Limb (tissue), 2 donors: ENCODE measurements around the gene PIGL.
"Not testable (repeated sequence)": the region's sequence is repeated elsewhere in the genome, so short reads cannot be mapped to it uniquely, and the experiment has no call there.

Source experiments
- DNase-seq, 2 donors: peaks; one replicate each; pipeline ENCODE4 v3.0.0-alpha.2; 2016; ENCODE audit errors: extremely low spot score in 2 of 2

PIGL gene

GRCh38 chr17:16273499-16273898, 56.5 kb downstream of the PIGL start:
- no peak for DNase-seq

DNA sequence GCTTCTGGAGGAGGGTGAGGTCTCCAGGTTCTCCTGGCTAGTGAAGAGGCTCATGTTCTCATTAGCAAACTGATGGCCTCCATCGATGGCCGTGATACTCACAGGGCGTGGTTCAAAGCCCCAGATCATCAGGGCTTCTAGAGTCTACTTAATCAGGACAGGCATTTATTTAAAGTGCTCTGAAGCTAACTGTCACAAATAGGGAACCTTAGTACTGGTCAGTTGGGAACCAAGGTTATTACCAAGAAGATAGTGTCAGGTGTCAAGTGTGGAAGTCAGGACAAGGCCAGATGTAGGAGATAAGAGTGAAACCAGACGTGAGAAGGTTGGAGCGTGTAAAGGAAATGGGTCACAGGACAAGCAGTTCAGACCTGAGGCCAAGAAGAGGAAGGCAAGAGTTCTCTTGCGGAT, 56.9 kb downstream of the PIGL start:
- no peak for DNase-seq

GRCh38 chr17:16275024-16275423, 58.0 kb downstream of the PIGL start:
- no peak for DNase-seq

DNA sequence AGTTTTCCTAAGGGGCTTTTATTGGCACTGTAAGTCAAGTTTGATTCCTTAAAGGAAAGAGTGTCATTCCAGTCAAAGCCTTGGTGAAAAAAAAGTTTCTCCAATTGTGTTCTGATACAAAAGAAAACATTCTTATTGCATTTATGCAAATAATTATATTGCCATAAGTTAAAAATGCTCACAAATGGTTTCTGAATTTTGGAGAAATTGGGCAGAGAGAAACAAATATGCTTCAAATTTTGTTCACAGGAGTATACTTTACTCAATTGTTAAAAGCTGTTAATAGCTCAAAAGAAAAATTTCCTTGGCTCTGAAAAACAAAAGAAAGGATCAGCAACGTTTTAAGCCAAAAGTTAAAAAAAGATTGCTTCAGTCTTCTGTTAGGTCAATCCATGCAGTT, 60.2 kb downstream of the PIGL start:
- DNase-seq, result no peak

- DNase-seq, result no peak
Observed at GRCh38 chr17:16281351-16281750, 64.3 kb downstream of the PIGL start.

GRCh38 chr17:16282522-16282921, 65.5 kb downstream of the PIGL start:
- DNase-seq, result no peak

- DNase-seq, result no peak
Observed at GRCh38 chr17:16283705-16284104, 66.7 kb downstream of the PIGL start.

DNA sequence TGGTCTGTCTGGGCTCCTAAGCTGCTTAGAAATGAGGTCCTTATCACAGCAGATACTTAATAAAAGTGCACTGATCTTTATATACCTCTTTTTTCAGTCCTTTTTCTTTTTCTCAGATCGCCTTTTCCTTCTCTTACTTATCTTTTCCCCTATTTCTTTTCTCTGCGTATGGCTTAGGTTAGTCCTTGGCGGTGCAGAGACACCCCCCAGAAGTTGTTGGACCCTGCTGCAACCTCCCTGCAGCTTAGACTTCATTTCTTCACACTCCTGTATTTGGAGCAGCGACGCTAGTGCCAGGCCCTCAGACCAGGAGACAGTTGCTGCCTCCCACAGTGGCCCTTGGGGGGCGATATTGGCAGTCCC, 68.6 kb downstream of the PIGL start:
- DNase-seq, result no peak

GRCh38 chr17:16286009-16286946, 69.3 kb downstream of the PIGL start:
- peak; percentile 22 to 44 for DNase-seq

- peak in 1 of 2 donors; percentile 39 for DNase-seq
Observed at GRCh38 chr17:16286947-16287562, 70.0 kb downstream of the PIGL start.

- DNase-seq, result peak in 1 of 2 donors; percentile 30
Observed at GRCh38 chr17:16287563-16288027, 70.6 kb downstream of the PIGL start.

- DNase-seq, result no peak
Observed at GRCh38 chr17:16288860-16289571, 72.0 kb downstream of the PIGL start.

GRCh38 chr17:16293931-16294330, 76.9 kb downstream of the PIGL start:
- DNase-seq, result no peak

DNA sequence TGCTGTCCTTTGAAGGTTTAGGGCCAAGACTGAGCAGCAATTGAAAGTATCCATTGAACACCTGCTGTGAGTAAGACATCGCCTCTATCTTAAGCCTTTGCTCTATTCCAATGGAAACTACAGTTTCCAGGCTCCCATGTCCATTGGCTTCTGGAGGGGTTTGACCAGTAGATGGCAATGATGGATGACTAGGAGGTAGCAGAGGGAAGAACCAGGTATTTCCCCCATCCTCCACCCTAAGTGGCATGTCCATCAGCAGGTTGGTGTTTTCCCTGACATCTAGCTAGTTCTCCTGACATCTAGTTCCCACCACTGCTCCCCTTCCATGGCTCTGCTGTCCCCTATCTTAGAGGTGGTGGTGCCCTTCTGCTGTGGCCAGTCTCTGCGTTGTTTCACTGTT, 77.5 kb downstream of the PIGL start:
- no peak for DNase-seq

DNA sequence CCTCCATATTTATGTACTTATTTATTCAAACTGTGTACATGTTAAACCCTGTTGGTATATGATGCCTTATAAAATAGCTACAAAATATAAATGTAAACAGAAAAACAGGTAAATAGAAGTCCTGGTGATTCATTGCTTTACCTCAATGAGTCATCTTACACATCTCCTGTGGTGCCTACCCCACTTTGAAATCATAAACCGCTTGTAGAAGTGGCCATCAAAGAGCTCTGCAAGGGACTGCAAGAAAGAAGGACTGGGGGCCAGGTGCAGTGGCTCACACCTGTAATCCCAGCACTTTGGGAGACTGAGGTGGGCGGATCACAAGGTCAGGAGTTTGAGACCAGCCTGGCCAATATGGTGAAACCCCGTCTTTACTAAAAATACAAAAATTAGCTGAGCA, 79.1 kb downstream of the PIGL start:
- DNase-seq, result not testable (repeated sequence)

DNA sequence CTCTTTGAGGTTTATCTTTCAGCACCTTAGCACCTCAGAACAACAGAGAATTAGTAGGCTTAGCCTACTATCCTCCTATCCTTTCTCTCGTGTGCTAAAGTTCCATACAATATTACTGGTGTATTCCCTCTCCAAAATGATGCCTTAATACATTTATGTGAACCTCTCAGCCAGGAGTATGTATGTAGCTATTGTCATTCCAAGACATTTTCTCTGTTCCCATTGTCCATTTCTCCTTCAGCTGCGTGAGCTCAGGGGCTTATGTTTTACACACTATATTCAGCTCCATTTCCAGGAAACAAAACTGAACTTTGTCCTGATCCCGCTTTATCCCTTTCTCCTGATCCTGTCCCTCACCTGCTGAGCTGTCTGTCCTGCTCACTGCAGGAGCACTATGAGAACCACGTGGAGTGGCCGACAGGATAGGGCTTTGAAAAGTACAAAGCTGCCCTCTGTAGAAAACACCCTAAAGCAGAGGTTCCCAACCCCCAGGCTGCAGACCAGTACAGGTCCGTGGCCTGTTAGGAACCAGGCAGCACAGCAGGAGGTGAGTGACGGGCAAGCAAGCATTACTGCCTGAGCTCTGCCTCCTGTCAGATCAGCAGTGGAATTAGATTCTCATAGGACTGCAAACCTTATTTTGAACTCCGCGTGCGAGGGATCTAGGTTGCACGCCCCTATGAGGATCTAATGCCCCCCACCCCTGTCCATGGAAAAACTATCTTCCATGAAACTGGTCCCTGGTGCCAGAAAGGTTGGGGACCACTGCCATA, 80.5 kb downstream of the PIGL start:
- DNase-seq, result no peak

DNA sequence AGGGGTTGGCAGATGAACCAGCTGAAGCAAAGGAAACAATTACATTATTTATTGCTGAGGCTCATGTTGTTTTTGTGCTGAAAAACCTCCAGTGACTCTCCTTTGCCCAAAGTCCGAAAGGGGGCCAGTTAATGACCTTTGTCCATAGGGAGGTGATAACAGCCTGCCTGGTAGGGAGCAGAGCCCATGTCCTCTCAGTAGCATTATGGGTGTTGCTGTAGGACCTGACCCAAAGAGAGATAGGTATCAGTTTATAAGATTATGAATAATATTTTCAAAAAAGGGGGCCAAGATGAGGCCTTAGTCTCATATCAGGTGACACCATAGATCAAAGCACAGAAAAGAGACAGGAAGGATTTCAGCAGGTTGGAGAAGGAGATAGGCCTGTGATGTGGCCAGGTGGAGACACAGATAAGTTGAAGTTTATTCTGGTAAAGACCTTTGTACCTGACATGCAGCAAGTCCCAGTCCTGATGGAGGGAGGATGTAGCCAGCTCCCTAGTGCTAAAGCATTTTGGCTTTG, 81.2 kb downstream of the PIGL start:
- DNase-seq, result no peak

DNA sequence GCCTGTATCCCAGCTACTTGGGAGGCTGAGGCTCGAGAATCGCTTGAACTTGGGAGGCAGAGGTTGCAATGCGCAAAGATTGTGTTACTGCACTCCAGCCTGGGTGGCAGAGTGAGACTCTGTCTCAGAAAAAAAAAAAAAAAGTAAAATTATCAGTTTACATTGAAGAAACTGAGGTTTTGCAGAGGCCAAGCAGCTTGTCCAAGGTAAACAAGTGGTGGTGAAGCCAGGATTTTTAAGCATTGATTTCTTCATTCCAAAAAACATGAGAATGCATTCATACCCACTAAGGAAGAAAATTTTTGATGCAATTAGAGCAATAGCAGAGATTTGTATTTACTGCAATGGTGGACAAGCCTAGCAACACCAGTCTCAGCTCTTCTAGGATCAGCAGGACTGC, 83.5 kb downstream of the PIGL start:
- DNase-seq, result no peak

- no peak for DNase-seq
Observed at GRCh38 chr17:16301963-16302855, 85.2 kb downstream of the PIGL start.

GRCh38 chr17:16302856-16303255, 85.8 kb downstream of the PIGL start:
- DNase-seq, result no peak
